HG02943 (cell line): ENCODE measurements around the gene L3MBTL4.
"Not testable (repeated sequence)": the region's sequence is repeated elsewhere in the genome, so short reads cannot be mapped to it uniquely, and the experiment has no call there.

Experiments
- ATAC-seq: cut with Tn5 transposase; IDR thresholded peaks from one replicate; pipeline ENCODE4 v1.9.1; 2021; ENCODE audit warnings: mild to moderate bottlenecking, low read depth, moderate library complexity; ENCODE audit not compliant: unreplicated experiment

The L3MBTL4 gene

DNA sequence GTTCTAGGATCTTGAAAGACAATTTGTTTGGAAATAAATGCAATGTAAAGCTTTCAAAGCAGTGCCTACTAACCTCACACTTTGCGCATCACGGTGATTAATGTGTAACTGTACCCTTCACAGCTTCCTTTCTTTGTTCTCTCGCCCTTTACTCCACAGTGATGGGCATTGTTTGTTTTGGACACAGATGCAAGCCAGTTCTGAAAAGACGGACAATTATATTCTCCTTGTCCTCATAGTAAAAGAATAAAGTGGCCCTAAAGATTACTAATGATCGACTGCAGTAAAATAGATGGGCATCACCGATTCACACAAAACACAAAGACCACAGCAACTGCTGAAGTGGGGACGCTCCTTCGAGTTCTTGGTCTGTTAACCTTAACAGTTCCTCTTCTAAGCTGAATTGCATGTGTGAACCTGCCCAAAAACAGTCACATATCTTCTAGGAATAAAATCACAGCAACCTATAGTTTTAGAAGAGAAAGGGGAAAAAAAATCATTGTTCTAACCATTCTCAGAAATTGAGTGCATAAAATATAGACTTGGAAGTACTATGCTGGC lies 7.7 kb downstream of the L3MBTL4 start:
- no peak for ATAC-seq

DNA sequence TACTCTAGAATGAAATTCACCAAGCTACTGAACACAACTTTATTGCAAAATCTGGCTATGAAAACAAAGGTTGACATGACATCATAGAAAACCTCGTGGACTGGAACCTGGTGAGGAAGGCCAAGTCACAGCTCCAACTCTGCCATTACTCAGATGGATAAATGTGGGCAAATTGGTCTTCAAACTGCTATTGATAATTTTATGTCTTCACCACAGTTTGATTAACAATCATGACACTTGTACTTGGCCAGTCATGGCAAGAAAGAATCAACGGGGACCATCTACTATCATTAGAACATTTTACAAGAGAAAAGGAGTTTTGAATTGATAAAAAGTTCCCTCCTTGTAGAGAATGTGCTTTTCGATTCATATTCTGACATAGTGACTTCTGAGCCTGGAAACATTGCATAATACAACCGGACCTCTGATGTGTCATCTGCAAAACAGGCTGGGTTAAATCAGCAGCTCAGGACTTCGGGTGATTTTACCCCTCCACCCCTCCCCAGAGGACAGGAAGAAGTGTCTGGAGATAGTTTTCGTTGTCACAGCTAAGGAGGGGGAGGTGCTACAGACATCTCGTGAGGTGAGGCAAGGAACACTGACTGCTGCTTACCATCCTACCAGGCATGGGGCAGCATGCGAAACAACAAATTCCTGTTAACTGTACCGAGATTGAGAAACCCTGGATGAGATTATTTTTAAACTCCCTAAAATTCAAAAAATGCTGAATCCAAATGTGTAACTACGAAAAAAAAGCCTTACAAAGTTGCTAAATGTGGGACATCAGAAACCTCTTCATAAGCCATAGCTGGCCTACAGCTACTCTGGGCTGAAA lies 8.4 kb downstream of the L3MBTL4 start:
- no peak for ATAC-seq

GRCh38 chr18:6405237-6406074 lies 9.3 kb downstream of the L3MBTL4 start:
- no peak for ATAC-seq

GRCh38 chr18:6404834-6405233 lies 9.9 kb downstream of the L3MBTL4 start:
- ATAC-seq, result no peak

DNA sequence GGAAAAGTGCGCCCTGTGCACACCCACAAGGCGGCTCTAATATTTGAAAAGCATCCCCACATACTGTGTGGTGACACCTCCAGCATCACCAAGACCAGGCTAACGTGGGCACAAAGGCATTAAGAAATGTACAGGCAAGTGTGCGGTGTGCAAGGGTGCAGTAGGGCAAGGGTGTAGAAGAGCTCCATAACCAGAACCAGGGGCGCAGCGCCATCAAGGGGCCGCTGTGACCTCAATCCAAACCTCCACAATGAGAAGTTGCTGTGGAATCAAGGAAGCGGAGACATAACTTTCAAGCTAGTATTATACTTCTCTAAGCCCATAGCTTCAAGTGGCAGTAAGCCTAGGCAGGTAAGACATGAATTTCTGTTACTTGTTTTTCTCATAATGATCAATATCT lies 13.0 kb downstream of the L3MBTL4 start:
- no peak for ATAC-seq

DNA sequence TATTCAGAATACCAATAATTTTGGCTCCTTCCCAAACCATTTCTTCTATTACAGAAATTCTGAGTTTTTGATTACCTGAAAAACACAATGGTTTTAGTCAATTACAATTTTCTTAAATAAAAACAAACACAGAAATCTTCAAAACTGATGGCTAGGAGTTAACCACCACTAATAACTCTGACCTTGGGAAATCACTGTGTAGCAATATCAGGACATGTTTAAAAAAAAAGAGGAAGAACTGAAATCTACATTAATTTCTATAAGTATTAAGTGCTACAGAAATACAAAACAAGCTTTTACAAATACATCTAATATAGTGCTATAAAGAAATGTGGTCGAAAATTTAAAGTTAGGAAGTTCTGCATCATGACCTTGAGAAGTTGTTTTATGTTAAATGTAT lies 14.9 kb downstream of the L3MBTL4 start:
- ATAC-seq, result no peak

- ATAC-seq, result no peak
These were observed 16.7 kb downstream of the L3MBTL4 start for GRCh38 chr18:6397931-6398566.

DNA sequence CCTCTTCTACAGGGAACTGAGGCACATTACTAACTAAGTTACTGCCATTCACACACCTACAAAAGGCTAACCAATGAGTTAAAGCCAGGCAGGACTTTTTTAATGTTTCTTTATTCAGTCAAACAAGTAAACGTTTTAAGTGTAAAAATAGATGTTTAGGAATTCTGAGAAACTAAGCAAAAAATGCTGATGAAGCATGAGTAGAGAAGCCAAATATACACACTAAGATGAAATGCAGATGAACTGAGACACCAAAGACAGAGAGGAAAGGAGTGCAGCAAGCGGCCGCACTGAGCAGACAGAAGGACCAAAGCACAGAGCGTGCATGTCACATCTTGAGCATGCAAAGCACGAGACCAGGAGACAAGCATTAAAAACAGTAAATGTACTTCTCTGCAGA lies 17.9 kb downstream of the L3MBTL4 start:
- ATAC-seq, result no peak

- ATAC-seq, result no peak
These were observed 18.4 kb downstream of the L3MBTL4 start for GRCh38 chr18:6396276-6396675.

DNA sequence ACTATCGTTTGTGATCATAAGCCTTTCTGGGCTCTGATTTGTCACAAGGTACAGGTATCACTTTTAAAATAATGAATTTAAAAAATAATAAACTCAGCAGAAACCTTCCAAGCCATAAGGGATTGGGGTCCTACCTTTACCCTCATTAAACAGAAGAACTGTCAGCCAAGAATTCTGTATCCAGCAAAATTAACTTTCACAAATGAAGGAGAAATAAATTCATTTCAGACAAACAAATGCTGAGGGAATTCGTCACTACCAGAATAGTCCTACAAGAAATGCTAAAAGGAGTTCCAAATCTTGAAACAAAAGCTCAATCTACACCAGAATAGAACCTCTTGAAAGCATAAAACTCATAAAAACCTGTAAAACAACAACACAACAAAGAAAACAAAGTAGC lies 25.7 kb downstream of the L3MBTL4 start:
- no peak for ATAC-seq

GRCh38 chr18:6382963-6383362 lies 31.7 kb downstream of the L3MBTL4 start:
- ATAC-seq, result no peak

GRCh38 chr18:6377473-6377872 lies 37.2 kb downstream of the L3MBTL4 start:
- ATAC-seq, result not testable (repeated sequence)

DNA sequence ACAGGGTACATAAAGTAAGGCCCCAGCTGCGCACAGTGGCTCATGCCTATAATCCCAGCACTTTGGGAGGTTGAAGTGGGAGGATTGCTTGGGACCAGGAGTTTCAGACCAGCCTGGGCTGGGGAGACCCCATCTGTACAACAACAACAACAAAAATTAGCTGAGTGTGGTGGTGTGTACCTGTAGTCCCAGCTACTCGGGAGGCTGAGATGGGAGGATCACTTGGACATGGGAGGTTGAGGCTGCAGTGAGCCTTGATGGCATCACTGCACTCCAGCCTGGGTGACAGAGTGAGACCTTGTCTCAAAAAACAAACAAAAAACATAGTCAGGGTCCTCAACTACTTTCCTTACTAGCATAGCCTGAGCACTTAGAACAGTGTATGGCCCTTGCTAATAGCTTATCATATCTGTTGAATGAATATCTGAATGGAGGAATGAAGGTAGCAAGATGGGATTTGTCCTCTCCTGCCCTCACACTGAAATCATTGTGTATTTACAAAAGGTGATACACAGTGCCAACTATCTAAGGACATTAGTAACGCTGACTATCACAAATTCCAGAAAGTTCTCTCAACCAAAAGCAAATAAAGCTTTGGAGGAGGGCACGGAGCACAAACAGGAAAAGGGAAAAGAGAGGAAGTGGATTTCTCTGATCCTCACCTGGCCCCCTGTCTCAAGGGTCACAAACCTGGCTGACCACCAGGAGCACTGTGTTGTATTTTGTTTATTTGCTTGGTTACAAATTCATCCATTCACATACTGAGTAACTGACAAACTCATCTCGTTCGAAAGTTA lies 38.1 kb downstream of the L3MBTL4 start:
- ATAC-seq, result no peak

DNA sequence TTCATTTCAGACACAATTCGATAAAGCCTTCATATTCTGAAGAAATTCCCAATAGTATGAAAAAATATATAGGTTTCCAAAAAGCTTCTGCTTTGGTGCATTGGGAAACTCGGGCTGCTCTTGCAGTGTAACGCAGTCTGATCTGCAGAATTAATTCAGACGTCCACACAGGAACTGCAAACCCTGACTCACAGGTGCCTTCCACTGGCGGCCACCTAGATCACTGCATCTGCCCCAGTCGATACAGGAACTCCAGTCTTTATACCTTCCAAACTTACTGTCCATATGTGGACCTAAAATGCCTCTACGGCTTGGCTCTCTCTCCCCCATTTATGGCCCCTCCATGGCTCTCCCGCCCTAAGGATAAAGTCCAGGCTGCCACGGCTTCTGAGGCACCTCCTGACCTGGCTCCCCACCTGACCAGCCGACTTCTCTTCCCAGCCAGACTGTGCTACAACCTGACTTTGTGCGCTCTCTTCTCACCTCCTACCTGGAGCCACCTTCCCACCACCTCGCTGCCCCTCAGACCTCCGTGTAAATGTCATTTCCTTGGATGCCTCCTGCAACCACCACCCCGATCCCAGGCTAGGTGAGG lies 39.7 kb downstream of the L3MBTL4 start:
- no peak for ATAC-seq

DNA sequence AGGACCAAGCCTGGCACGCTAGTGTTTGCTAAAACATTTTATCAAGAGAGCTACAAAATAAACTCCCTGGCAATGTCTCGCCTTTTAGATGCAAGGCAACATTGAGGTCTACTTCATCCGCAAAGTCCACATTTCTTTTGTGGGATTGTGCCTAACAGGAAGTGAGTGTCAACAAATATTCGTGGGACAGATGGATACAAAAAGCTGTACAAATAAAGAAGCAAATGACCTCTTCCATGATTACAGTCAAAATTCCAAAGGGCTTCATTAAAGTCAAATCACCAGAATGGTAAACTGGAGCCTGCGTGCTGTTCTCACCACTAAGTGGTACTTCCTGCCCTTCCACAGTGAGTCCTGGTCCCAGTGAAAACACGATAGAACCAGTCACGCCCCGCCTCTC lies 40.4 kb downstream of the L3MBTL4 start:
- ATAC-seq, result no peak

DNA sequence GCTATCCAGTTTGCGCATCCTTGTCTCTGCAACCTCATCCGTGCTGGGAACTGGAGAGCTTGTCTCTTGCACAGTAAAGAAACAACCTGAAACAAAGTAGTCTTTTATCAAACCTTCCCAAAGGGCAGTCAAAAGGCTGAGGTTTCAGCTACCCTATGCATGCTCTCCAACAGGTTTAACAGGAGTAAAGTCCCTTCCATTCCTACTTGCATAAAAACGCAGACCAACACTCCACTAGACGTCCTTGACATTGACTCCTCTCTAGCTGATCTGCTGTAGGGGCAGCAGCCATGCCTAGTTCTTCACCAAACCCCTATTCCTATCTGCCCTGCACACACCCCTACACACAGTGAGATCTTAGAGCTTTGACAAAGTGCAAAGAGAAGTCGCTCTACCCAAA lies 41.5 kb downstream of the L3MBTL4 start:
- no peak for ATAC-seq

- ATAC-seq, result no peak
These were observed 43.6 kb downstream of the L3MBTL4 start for GRCh38 chr18:6370886-6371635.

- no peak for ATAC-seq
These were observed 44.3 kb downstream of the L3MBTL4 start for GRCh38 chr18:6370410-6370809.

DNA sequence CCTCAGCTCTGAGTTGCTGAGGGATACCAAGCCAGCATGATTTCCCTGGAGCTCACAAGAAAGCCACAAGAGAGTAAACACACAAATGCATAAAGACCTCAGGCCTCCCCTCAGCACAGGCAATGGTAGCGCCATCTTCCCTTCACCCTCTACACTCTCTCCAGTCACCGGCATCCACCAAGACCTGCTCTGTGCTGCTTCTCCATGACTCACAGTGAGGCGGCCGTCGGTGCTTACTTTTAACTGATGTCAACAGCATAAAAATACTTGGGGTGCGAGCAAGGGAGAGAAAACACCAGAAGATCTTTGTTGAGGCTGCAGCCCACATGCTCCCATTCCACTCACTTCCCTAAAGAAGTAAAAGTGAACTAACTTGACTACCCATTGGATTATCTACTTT lies 46.7 kb downstream of the L3MBTL4 start:
- ATAC-seq, result no peak
